Neural progenitor cell (in vitro differentiated cells): ENCODE data around the gene MYEOV. TPM values are rescaled to one million over a fixed set of nuclear protein-coding genes. Genes with fewer than 3 reads are reported as not detected.

ENCODE experiments used
- DNase-seq: peaks from one replicate; pipeline ENCODE4 v3.0.0-alpha.2; 2016; ENCODE audit warnings: low spot score
- H2AFZ ChIP-seq: fragments of 200-600 bp; sonication (generic); replicated peaks from 2 replicates; pipeline ENCODE4 v1.6.1; 2016; ENCODE audit warnings: antibody characterized with exemption
- H3F3A ChIP-seq: fragments of 200-600 bp; sonication (generic); 2 replicates; pipeline ENCODE4 v1.6.1; 2016; ENCODE audit warnings: antibody characterized with exemption, low read depth
- H3K27ac ChIP-seq: fragments of 200-600 bp; sonication (generic); 2 replicates; pipeline ENCODE4 v1.5.1; 2016; ENCODE audit warnings: mild to moderate bottlenecking
- H3K27me3 ChIP-seq: fragments of 200-600 bp; sonication (generic); 2 replicates; pipeline ENCODE4 v1.6.1; 2016; ENCODE audit warnings: mild to moderate bottlenecking, moderate library complexity
- H3K36me3 ChIP-seq: fragments of 200-600 bp; sonication (generic); 2 replicates; pipeline ENCODE4 v1.5.1; 2016
- H3K4me1 ChIP-seq: fragments of 200-600 bp; sonication (generic); 2 replicates; pipeline ENCODE4 v1.6.1; 2016; ENCODE audit warnings: mixed run types
- H3K4me2 ChIP-seq: fragments of 200-600 bp; sonication (generic); 2 replicates; pipeline ENCODE4 v1.6.1; 2016
- H3K4me3 ChIP-seq: fragments of 200-600 bp; sonication (generic); 2 replicates; pipeline ENCODE4 v1.5.1; 2016
- H3K79me2 ChIP-seq: fragments of 200-600 bp; sonication (generic); 2 replicates; pipeline ENCODE4 v1.6.1; 2016; ENCODE audit warnings: low read depth
- H3K9ac ChIP-seq: fragments of 200-600 bp; sonication (generic); 2 replicates; pipeline ENCODE4 v1.6.1; 2016
- H3K9me3 ChIP-seq: fragments of 200-600 bp; sonication (generic); 2 replicates; pipeline ENCODE4 v1.5.1; 2016; ENCODE audit warnings: low read depth
- H4K20me1 ChIP-seq: fragments of 200-600 bp; sonication (generic); 2 replicates; pipeline ENCODE4 v1.6.1; 2016; ENCODE audit warnings: low read depth
- H3K27ac Mint-ChIP-seq: 3 replicates; pipeline ENCODE4 v1.8.0; 2021; ENCODE audit warnings: mixed read lengths
- H3K27me3 Mint-ChIP-seq: 2 replicates; pipeline ENCODE4 v1.8.0; 2022; ENCODE audit warnings: low read depth, mild to moderate bottlenecking, inconsistent platforms, moderate library complexity, mixed read lengths; ENCODE audit not compliant: insufficient read depth
- H3K36me3 Mint-ChIP-seq: 3 replicates; pipeline ENCODE4 v1.8.0; 2021; ENCODE audit warnings: mixed read lengths
- H3K4me1 Mint-ChIP-seq: 3 replicates; pipeline ENCODE4 v1.8.0; 2021; ENCODE audit warnings: mixed read lengths
- H3K4me3 Mint-ChIP-seq: 3 replicates; pipeline ENCODE4 v1.8.0; 2021; ENCODE audit warnings: mild to moderate bottlenecking, moderate library complexity, mixed read lengths
- H3K9me3 Mint-ChIP-seq: 3 replicates; pipeline ENCODE4 v1.8.0; 2020; ENCODE audit warnings: mixed read lengths
- EZH2 ChIP-seq: fragments of 200-600 bp; sonication (generic); IDR thresholded peaks from 2 replicates; pipeline ENCODE4 v1.6.1; 2017; ENCODE audit warnings: antibody characterized with exemption, mild to moderate bottlenecking, moderate library complexity
- EZH2phosphoT487 ChIP-seq: fragments of 200-600 bp; sonication (generic); IDR thresholded peaks from 2 replicates; pipeline ENCODE4 v1.6.1; 2017; ENCODE audit warnings: antibody characterized with exemption
- total RNA-seq: library from RNA; depleted of rRNA; stranded (reverse); fragments of >200 nt; gene quantifications from 2 replicates; pipeline ENCODE4 v1.2.3, GENCODE V29; 2015; ENCODE audit warnings: low replicate concordance
- TF ChIP-seq, protein P1 (sequence below): fragments of 200-600 bp; sonication (generic); IDR thresholded peaks from 2 replicates; pipeline ENCODE4 v1.5.1; 2017; ENCODE audit warnings: antibody characterized with exemption, mild to moderate bottlenecking

Gene MYEOV
- total RNA-seq, 1 donor from 2014 or later: not detected

DNA sequence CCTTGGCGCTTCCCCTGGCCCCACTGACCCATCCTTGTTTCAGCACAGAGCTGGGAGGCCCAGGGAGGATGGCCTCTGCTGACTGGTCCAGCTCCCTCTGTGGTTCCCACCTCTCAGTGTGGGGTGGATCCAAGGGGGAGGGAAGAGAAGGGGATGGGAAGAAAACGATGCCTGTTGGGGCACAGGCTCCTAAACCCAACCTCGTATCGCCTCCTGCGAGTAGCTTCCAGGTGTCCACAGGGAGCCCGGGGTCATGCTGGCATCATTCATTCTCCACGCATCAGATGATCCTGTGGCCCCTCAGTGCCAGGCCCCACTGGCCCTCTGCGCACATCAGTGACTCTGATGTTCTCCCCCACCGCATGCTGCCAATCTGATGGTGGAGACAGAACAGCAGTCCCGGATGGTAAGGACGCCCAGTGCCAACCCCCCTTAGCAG, 5.1 kb downstream of the MYEOV start:
- H3K4me2 ChIP-seq: no peak overlapping the region
- Mint-ChIP-seq H3K9me3 (no peaks in the 10 kb centered on the region), H3K27ac (peak overlapping the region; percentile 17), H3K27me3 (peaks cover 16% of the 10 kb centered on the region), H3K36me3 (no peaks in the 10 kb centered on the region), H3K4me3 (no peak overlapping the region), H3K4me1 (peaks cover 26% of the 10 kb centered on the region)
- no peak overlapping the region for H3K27ac ChIP-seq
- TF ChIP-seq EZH2 (no peak), EZH2phosphoT487 (no peak)
- TF ChIP-seq, protein P1, sequence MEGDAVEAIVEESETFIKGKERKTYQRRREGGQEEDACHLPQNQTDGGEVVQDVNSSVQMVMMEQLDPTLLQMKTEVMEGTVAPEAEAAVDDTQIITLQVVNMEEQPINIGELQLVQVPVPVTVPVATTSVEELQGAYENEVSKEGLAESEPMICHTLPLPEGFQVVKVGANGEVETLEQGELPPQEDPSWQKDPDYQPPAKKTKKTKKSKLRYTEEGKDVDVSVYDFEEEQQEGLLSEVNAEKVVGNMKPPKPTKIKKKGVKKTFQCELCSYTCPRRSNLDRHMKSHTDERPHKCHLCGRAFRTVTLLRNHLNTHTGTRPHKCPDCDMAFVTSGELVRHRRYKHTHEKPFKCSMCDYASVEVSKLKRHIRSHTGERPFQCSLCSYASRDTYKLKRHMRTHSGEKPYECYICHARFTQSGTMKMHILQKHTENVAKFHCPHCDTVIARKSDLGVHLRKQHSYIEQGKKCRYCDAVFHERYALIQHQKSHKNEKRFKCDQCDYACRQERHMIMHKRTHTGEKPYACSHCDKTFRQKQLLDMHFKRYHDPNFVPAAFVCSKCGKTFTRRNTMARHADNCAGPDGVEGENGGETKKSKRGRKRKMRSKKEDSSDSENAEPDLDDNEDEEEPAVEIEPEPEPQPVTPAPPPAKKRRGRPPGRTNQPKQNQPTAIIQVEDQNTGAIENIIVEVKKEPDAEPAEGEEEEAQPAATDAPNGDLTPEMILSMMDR: no peak
- H3K79me2 ChIP-seq: no peaks in the 10 kb centered on the region
- no peaks in the 10 kb centered on the region for H3K36me3 ChIP-seq
- no peak overlapping the region for H3K4me3 ChIP-seq
- H4K20me1 ChIP-seq: no peaks in the 10 kb centered on the region
- H3F3A ChIP-seq: no peaks in the 10 kb centered on the region
- H2AFZ ChIP-seq: no peak overlapping the region
- no peaks in the 10 kb centered on the region for H3K9me3 ChIP-seq
- DNase-seq: no peak
- no peaks in the 10 kb centered on the region for H3K4me1 ChIP-seq
- H3K27me3 ChIP-seq: no peaks in the 10 kb centered on the region
- no peak overlapping the region for H3K9ac ChIP-seq

DNA sequence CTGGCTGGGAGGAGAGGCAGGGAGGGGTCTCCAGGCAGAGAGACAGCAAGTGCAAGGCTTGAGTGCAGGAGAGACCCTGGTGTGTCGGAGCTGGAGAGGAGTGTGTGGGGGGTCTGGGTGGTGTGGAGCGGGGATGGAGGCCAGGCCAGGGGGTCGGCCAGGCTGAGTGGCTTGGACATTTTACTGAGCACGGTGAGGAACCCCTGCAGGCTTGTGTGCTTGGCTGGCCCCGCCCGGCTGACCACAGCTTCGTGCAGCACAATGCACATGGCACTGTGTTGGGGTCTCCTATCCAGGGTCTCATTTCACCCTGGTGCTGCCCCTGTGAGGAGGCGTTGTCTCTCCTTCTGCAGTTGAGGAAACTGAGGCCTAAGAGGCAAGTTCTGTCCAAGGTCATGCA, 5.6 kb downstream of the MYEOV start:
- Histone ChIP-seq H3K27ac (no peak overlapping the region), H3K36me3 (no peaks in the 10 kb centered on the region), H3K27me3 (no peaks in the 10 kb centered on the region), H3K79me2 (no peaks in the 10 kb centered on the region), H3K9me3 (no peaks in the 10 kb centered on the region), H2AFZ (no peak overlapping the region), H3K4me3 (no peak overlapping the region), H3K4me2 (no peak overlapping the region), H3K4me1 (no peaks in the 10 kb centered on the region), H3F3A (no peaks in the 10 kb centered on the region), H4K20me1 (no peaks in the 10 kb centered on the region), H3K9ac (no peak overlapping the region)
- DNase-seq: no peak
- Mint-ChIP-seq H3K4me1 (peaks cover 23% of the 10 kb centered on the region), H3K36me3 (no peaks in the 10 kb centered on the region), H3K27me3 (peaks cover 20% of the 10 kb centered on the region), H3K9me3 (no peaks in the 10 kb centered on the region), H3K4me3 (no peak overlapping the region), H3K27ac (peak overlapping the region; percentile 17)
- no peak for TF ChIP-seq EZH2
- no peak for TF ChIP-seq EZH2phosphoT487
- TF ChIP-seq, protein P1: no peak

DNA sequence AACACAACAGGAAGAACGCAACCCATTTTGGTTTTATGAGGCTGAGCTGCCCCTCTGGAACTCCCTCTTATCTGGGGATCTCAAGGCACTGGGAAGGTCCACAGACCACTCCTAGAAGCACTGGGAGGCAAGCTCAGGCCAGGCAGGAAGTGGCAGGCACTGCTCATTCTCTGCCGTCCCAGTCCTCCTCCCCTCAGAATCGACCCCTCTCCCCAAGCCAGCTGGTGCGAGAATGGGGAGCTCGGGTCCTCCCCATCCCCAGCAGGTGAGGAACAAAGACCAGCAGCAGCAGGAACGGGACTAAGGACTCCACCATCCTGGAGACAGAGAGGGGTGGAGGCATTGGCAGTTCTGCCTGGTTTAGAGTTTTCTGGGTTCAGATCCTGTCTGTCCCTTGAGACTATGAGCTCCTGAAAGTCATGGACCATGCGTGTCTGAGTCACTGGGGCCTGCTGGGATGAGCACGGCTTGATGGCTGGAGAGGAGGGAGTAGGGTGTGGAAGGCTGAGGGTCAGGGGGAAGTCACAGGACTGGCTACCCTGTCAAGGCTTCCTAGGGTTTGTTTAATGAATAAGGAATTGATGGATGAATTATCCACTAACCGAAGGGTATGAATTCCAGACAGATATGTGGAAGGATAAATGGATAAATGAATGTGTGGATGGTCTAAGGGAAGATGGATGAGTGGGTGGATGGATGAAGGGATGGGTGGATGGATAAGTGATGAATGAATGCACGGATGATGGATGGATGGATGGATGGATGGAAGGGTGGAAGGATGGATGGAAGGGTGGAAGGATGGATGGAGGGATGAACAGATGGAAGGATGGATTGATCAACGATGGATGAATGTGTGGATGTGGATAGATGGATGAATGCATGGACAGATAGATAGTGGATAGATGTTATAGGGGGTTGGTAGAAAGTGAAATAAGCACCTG, 6.4 kb downstream of the MYEOV start:
- H4K20me1 ChIP-seq: no peaks in the 10 kb centered on the region
- H3K4me3 Mint-ChIP-seq: no peak overlapping the region
- peaks cover 20% of the 10 kb centered on the region for H3K4me1 Mint-ChIP-seq
- no peak overlapping the region for H3K9ac ChIP-seq
- no peak for TF ChIP-seq EZH2phosphoT487
- no peak for TF ChIP-seq EZH2
- TF ChIP-seq, protein P1: no peak
- no peaks in the 10 kb centered on the region for H3K4me1 ChIP-seq
- H3K27ac ChIP-seq: no peak overlapping the region
- H2AFZ ChIP-seq: no peak overlapping the region
- no peaks in the 10 kb centered on the region for H3K9me3 Mint-ChIP-seq
- no peaks in the 10 kb centered on the region for H3K27me3 ChIP-seq
- no peaks in the 10 kb centered on the region for H3K9me3 ChIP-seq
- H3K79me2 ChIP-seq: no peaks in the 10 kb centered on the region
- no peak overlapping the region for H3K4me2 ChIP-seq
- H3K27ac Mint-ChIP-seq: no peak overlapping the region
- no peak for DNase-seq
- H3K4me3 ChIP-seq: no peak overlapping the region
- H3K36me3 Mint-ChIP-seq: no peaks in the 10 kb centered on the region
- peaks cover 17% of the 10 kb centered on the region for H3K27me3 Mint-ChIP-seq
- H3F3A ChIP-seq: no peaks in the 10 kb centered on the region
- H3K36me3 ChIP-seq: no peaks in the 10 kb centered on the region
